GM12872 (cell line): ENCODE results near the gene SORCS1.

Source experiments
- CTCF ChIP-seq: IDR thresholded peaks from 3 replicates; pipeline ENCODE4 v1.5.1; 2011; ENCODE audit warnings: low read depth, mild to moderate bottlenecking, low read length, moderate library complexity; ENCODE audit not compliant: insufficient read depth

The SORCS1 gene

GRCh38 chr10:106559442-106559841 lies 605.1 kb downstream of the SORCS1 start:
- no peak for TF ChIP-seq CTCF

- no peak for TF ChIP-seq CTCF
Measured at GRCh38 chr10:106557951-106558733, 606.4 kb downstream of the SORCS1 start.

GRCh38 chr10:106557053-106557452 lies 607.5 kb downstream of the SORCS1 start:
- no peak for TF ChIP-seq CTCF

GRCh38 chr10:106555599-106555998 lies 608.9 kb downstream of the SORCS1 start:
- no peak for TF ChIP-seq CTCF

GRCh38 chr10:106551501-106552062 lies 612.9 kb downstream of the SORCS1 start:
- TF ChIP-seq CTCF: no peak

- TF ChIP-seq CTCF: no peak
Measured at GRCh38 chr10:106548832-106549231, 615.7 kb downstream of the SORCS1 start.

GRCh38 chr10:106547047-106547635 lies 617.4 kb downstream of the SORCS1 start:
- no peak for TF ChIP-seq CTCF
